ENCODE measurements around the gene PLSCR3.

The PLSCR3 gene

GRCh38 chr17:7394452-7395191 lies at the start of gene PLSCR3:
PLSCR3 (minus strand) TSS chr17:7394525; CDS start chr17:7394110, 415 bp downstream.
- Histone ChIP-seq H3K9ac (ENCODE audit: low read length) (peak within 1 kb of the TSS; percentile 64), H3K9me3 (ENCODE audit: control insufficient read depth, low read length) (no peaks in the 10 kb centered on the region), H3K27me3 (ENCODE audit: control insufficient read depth, insufficient read depth, low read length) (no peaks in the 10 kb centered on the region), H3K4me3 (ENCODE audit: low read length) (peak within 1 kb of the TSS; percentile 77), H3K4me1 (ENCODE audit: control insufficient read depth, insufficient read depth, low read length) (peaks cover 12% of the 10 kb centered on the region), H3K36me3 (ENCODE audit: control insufficient read depth, insufficient read depth, low read length) (no peaks in the 10 kb centered on the region)

GRCh38 chr17:7443499-7444485 lies 49.5 kb upstream of the PLSCR3 start:
- no peak overlapping the region for H3K4me3 ChIP-seq (ENCODE audit: low read length)
- H3K4me1 ChIP-seq (ENCODE audit: control insufficient read depth, insufficient read depth, low read length): peaks cover 32% of the 10 kb centered on the region
- H3K36me3 ChIP-seq (ENCODE audit: control insufficient read depth, insufficient read depth, low read length): no peaks in the 10 kb centered on the region
- H3K9ac ChIP-seq (ENCODE audit: low read length): no peak overlapping the region
- H3K27me3 ChIP-seq (ENCODE audit: control insufficient read depth, insufficient read depth, low read length): peaks cover 75% of the 10 kb centered on the region
- no peaks in the 10 kb centered on the region for H3K9me3 ChIP-seq (ENCODE audit: control insufficient read depth, low read length)

- Histone ChIP-seq H3K4me3 (ENCODE audit: low read length) (no peak overlapping the region), H3K4me1 (ENCODE audit: control insufficient read depth, insufficient read depth, low read length) (peaks cover 41% of the 10 kb centered on the region), H3K9me3 (ENCODE audit: control insufficient read depth, low read length) (no peaks in the 10 kb centered on the region), H3K9ac (ENCODE audit: low read length) (no peak overlapping the region), H3K36me3 (ENCODE audit: control insufficient read depth, insufficient read depth, low read length) (no peaks in the 10 kb centered on the region), H3K27me3 (ENCODE audit: control insufficient read depth, insufficient read depth, low read length) (peaks cover 77% of the 10 kb centered on the region)
Measured at GRCh38 chr17:7442142-7442541, 47.8 kb upstream of the PLSCR3 start.

- Histone ChIP-seq H3K9me3 (ENCODE audit: control insufficient read depth, low read length) (no peaks in the 10 kb centered on the region), H3K36me3 (ENCODE audit: control insufficient read depth, insufficient read depth, low read length) (no peaks in the 10 kb centered on the region), H3K27me3 (ENCODE audit: control insufficient read depth, insufficient read depth, low read length) (peaks cover 68% of the 10 kb centered on the region), H3K4me1 (ENCODE audit: control insufficient read depth, insufficient read depth, low read length) (peaks cover 43% of the 10 kb centered on the region), H3K9ac (ENCODE audit: low read length) (no peak overlapping the region), H3K4me3 (ENCODE audit: low read length) (no peak overlapping the region)
Measured at GRCh38 chr17:7441266-7441665, 46.9 kb upstream of the PLSCR3 start.

GRCh38 chr17:7440834-7441195 lies 46.5 kb upstream of the PLSCR3 start:
- peaks cover 43% of the 10 kb centered on the region for H3K4me1 ChIP-seq (ENCODE audit: control insufficient read depth, insufficient read depth, low read length)

GRCh38 chr17:7440113-7440833 lies 45.9 kb upstream of the PLSCR3 start:
- no peak overlapping the region for H3K9ac ChIP-seq (ENCODE audit: low read length)
- peaks cover 42% of the 10 kb centered on the region for H3K4me1 ChIP-seq (ENCODE audit: control insufficient read depth, insufficient read depth, low read length)

More at GRCh38 chr17:7440834-7441195, 46.5 kb upstream of the PLSCR3 start:
- Histone ChIP-seq H3K27me3 (ENCODE audit: control insufficient read depth, insufficient read depth, low read length) (peaks cover 68% of the 10 kb centered on the region), H3K4me3 (ENCODE audit: low read length) (no peak overlapping the region), H3K9ac (ENCODE audit: low read length) (no peak overlapping the region), H3K9me3 (ENCODE audit: control insufficient read depth, low read length) (no peaks in the 10 kb centered on the region), H3K36me3 (ENCODE audit: control insufficient read depth, insufficient read depth, low read length) (no peaks in the 10 kb centered on the region)

GRCh38 chr17:7439462-7440112 lies 45.3 kb upstream of the PLSCR3 start, which contains the start of gene FGF11:
FGF11 (plus strand) TSS chr17:7439512; CDS start chr17:7439621, 109 bp downstream.
- Histone ChIP-seq H3K9ac (ENCODE audit: low read length) (no peak within 1 kb of the TSS), H3K4me1 (ENCODE audit: control insufficient read depth, insufficient read depth, low read length) (peaks cover 42% of the 10 kb centered on the region)

More at GRCh38 chr17:7440113-7440833, 45.9 kb upstream of the PLSCR3 start:
- Histone ChIP-seq H3K36me3 (ENCODE audit: control insufficient read depth, insufficient read depth, low read length) (no peaks in the 10 kb centered on the region), H3K27me3 (ENCODE audit: control insufficient read depth, insufficient read depth, low read length) (peaks cover 69% of the 10 kb centered on the region), H3K4me3 (ENCODE audit: low read length) (no peak overlapping the region), H3K9me3 (ENCODE audit: control insufficient read depth, low read length) (no peaks in the 10 kb centered on the region)

GRCh38 chr17:7438656-7439460 lies 44.5 kb upstream of the PLSCR3 start:
- Histone ChIP-seq H3K9me3 (ENCODE audit: control insufficient read depth, low read length) (no peaks in the 10 kb centered on the region), H3K27me3 (ENCODE audit: control insufficient read depth, insufficient read depth, low read length) (peaks cover 66% of the 10 kb centered on the region), H3K4me3 (ENCODE audit: low read length) (no peak overlapping the region), H3K9ac (ENCODE audit: low read length) (no peak overlapping the region), H3K4me1 (ENCODE audit: control insufficient read depth, insufficient read depth, low read length) (peaks cover 42% of the 10 kb centered on the region), H3K36me3 (ENCODE audit: control insufficient read depth, insufficient read depth, low read length) (no peaks in the 10 kb centered on the region)

More at GRCh38 chr17:7439462-7440112, 45.3 kb upstream of the PLSCR3 start, which contains the start of gene FGF11:
- no peaks in the 10 kb centered on the region for H3K9me3 ChIP-seq (ENCODE audit: control insufficient read depth, low read length)
- no peaks in the 10 kb centered on the region for H3K36me3 ChIP-seq (ENCODE audit: control insufficient read depth, insufficient read depth, low read length)
- peaks cover 66% of the 10 kb centered on the region for H3K27me3 ChIP-seq (ENCODE audit: control insufficient read depth, insufficient read depth, low read length)
- peak within 1 kb of the TSS; percentile 21 for H3K4me3 ChIP-seq (ENCODE audit: low read length)

GRCh38 chr17:7437950-7438614 lies 43.8 kb upstream of the PLSCR3 start:
- Histone ChIP-seq H3K36me3 (ENCODE audit: control insufficient read depth, insufficient read depth, low read length) (no peaks in the 10 kb centered on the region), H3K4me1 (ENCODE audit: control insufficient read depth, insufficient read depth, low read length) (peaks cover 42% of the 10 kb centered on the region), H3K4me3 (ENCODE audit: low read length) (no peak overlapping the region), H3K27me3 (ENCODE audit: control insufficient read depth, insufficient read depth, low read length) (peaks cover 65% of the 10 kb centered on the region), H3K9ac (ENCODE audit: low read length) (peak overlapping the region; percentile 17), H3K9me3 (ENCODE audit: control insufficient read depth, low read length) (no peaks in the 10 kb centered on the region)

GRCh38 chr17:7437369-7437863 lies 43.1 kb upstream of the PLSCR3 start:
- Histone ChIP-seq H3K36me3 (ENCODE audit: control insufficient read depth, insufficient read depth, low read length) (no peaks in the 10 kb centered on the region), H3K27me3 (ENCODE audit: control insufficient read depth, insufficient read depth, low read length) (peaks cover 59% of the 10 kb centered on the region), H3K9ac (ENCODE audit: low read length) (peak overlapping the region; percentile 85), H3K9me3 (ENCODE audit: control insufficient read depth, low read length) (no peaks in the 10 kb centered on the region), H3K4me1 (ENCODE audit: control insufficient read depth, insufficient read depth, low read length) (peaks cover 42% of the 10 kb centered on the region), H3K4me3 (ENCODE audit: low read length) (no peak overlapping the region)

All from mucosa of stomach (tissue), 1 donor.